Astrocyte (in vitro differentiated cells and primary cell): ENCODE results near the gene TMEM127. TPM values are rescaled to one million over a fixed set of nuclear protein-coding genes. Genes with fewer than 3 reads are reported as not detected.
A peak's percentile ranks its signal among the peaks of the same experiment; 100 is the strongest.

ENCODE experiments used
- DNase-seq: peaks from one replicate; pipeline ENCODE4 v3.0.0-alpha.2; 2010; ENCODE audit warnings: low read depth
- FAIRE-seq: peaks from 2 replicates; lab custom pipeline; 2011; peaks lifted over from hg19 to GRCh38; lab: Jason Lieb, UNC
- H2AFZ ChIP-seq: 2 replicates; pipeline ENCODE4 v1.6.0; 2012; ENCODE audit warnings: low read depth, low read length, inconsistent platforms
- H3K27ac ChIP-seq: 2 replicates; pipeline ENCODE4 v1.5.1; 2011; ENCODE audit warnings: low read depth, low read length, inconsistent platforms
- H3K27me3 ChIP-seq: 2 replicates; pipeline ENCODE4 v1.6.0; 2011; ENCODE audit warnings: low read length, inconsistent platforms; ENCODE audit not compliant: insufficient read depth
- H3K36me3 ChIP-seq: 2 replicates; pipeline ENCODE4 v1.5.1; 2011; ENCODE audit warnings: low read length, inconsistent platforms; ENCODE audit not compliant: insufficient read depth
- H3K4me1 ChIP-seq: 2 replicates; pipeline ENCODE4 v1.5.1; 2011; ENCODE audit warnings: low read length, inconsistent platforms; ENCODE audit not compliant: insufficient read depth
- H3K4me2 ChIP-seq: 2 replicates; pipeline ENCODE4 v1.6.0; 2012; ENCODE audit warnings: low read length, inconsistent platforms
- H3K4me3 ChIP-seq: 2 replicates; pipeline ENCODE4 v1.5.1; 2011; ENCODE audit warnings: low read depth, mild to moderate bottlenecking, low read length, inconsistent platforms; ENCODE audit not compliant: insufficient read depth
- H3K79me2 ChIP-seq: 2 replicates; pipeline ENCODE4 v1.6.0; 2012; ENCODE audit warnings: mild to moderate bottlenecking, low read length, inconsistent platforms; ENCODE audit not compliant: insufficient read depth
- H3K9ac ChIP-seq: 2 replicates; pipeline ENCODE4 v1.6.0; 2012; ENCODE audit warnings: mild to moderate bottlenecking, low read length, inconsistent platforms
- H3K9me3 ChIP-seq: 2 replicates; pipeline ENCODE4 v1.5.1; 2012; ENCODE audit warnings: low read depth, mild to moderate bottlenecking, low read length, inconsistent platforms; ENCODE audit not compliant: insufficient read depth
- H4K20me1 ChIP-seq: 2 replicates; pipeline ENCODE4 v1.6.0; 2012; ENCODE audit warnings: low read length, inconsistent platforms; ENCODE audit not compliant: insufficient read depth
- H3K27ac Mint-ChIP-seq: one replicate; pipeline ENCODE4 v1.8.0; 2021; ENCODE audit warnings: mild to moderate bottlenecking, mixed read lengths; ENCODE audit not compliant: unreplicated experiment
- H3K27me3 Mint-ChIP-seq: one replicate; pipeline ENCODE4 v1.8.0; 2021; ENCODE audit warnings: low read depth, mixed read lengths; ENCODE audit not compliant: unreplicated experiment
- H3K36me3 Mint-ChIP-seq: one replicate; pipeline ENCODE4 v1.8.0; 2021; ENCODE audit warnings: low read depth, mixed read lengths; ENCODE audit not compliant: unreplicated experiment
- H3K4me1 Mint-ChIP-seq: one replicate; pipeline ENCODE4 v1.8.0; 2021; ENCODE audit warnings: low read depth, mixed read lengths; ENCODE audit not compliant: unreplicated experiment
- H3K4me3 Mint-ChIP-seq: one replicate; pipeline ENCODE4 v1.8.0; 2021; ENCODE audit warnings: mild to moderate bottlenecking, moderate library complexity, mixed read lengths; ENCODE audit not compliant: unreplicated experiment
- H3K9me3 Mint-ChIP-seq: one replicate; pipeline ENCODE4 v1.8.0; 2021; ENCODE audit warnings: mild to moderate bottlenecking, mixed read lengths; ENCODE audit not compliant: unreplicated experiment
- CTCF ChIP-seq: IDR thresholded peaks from 2 replicates; pipeline ENCODE4 v1.5.1; 2011; ENCODE audit warnings: low read depth, mild to moderate bottlenecking, inconsistent platforms, low read length, moderate library complexity; ENCODE audit not compliant: insufficient read depth
- EZH2 ChIP-seq: IDR thresholded peaks from 2 replicates; pipeline ENCODE4 v1.6.1; 2012; ENCODE audit warnings: mild to moderate bottlenecking, low read length, inconsistent platforms; ENCODE audit not compliant: insufficient read depth
- total RNA-seq: library from RNA; stranded (reverse); gene quantifications from 2 replicates; pipeline ENCODE4 v1.2.1, GENCODE V29; 2021

Gene TMEM127
- total RNA-seq, 1 donor from 2014 or later: 41.7 TPM

GRCh38 chr2:96204836-96205624, 60.8 kb downstream of the TMEM127 start:
- TF ChIP-seq CTCF (no peak), EZH2 (no peak)
- FAIRE-seq (no peak), DNase-seq (peak; percentile 14)
- H3K36me3 ChIP-seq: no peaks in the 10 kb centered on the region
- H3K27ac Mint-ChIP-seq: no peak overlapping the region
- peak overlapping the region; percentile 61 for H3K4me2 ChIP-seq
- no peak overlapping the region for H2AFZ ChIP-seq
- no peaks in the 10 kb centered on the region for H3K9me3 ChIP-seq
- H3K4me3 ChIP-seq: peak overlapping the region; percentile 4
- H3K4me3 Mint-ChIP-seq: peak overlapping the region; percentile 77
- H3K4me1 Mint-ChIP-seq: peaks cover 39% of the 10 kb centered on the region
- peaks cover 4% of the 10 kb centered on the region for H3K36me3 Mint-ChIP-seq
- H3K27me3 Mint-ChIP-seq: no peaks in the 10 kb centered on the region
- H3K27me3 ChIP-seq: no peaks in the 10 kb centered on the region
- peaks cover 76% of the 10 kb centered on the region for H4K20me1 ChIP-seq
- H3K79me2 ChIP-seq: peaks cover 96% of the 10 kb centered on the region
- H3K27ac ChIP-seq: no peak overlapping the region
- peak overlapping the region; percentile 17 for H3K9ac ChIP-seq
- H3K4me1 ChIP-seq: peaks cover 33% of the 10 kb centered on the region
- H3K9me3 Mint-ChIP-seq: no peaks in the 10 kb centered on the region

- H3K9me3 Mint-ChIP-seq: no peaks in the 10 kb centered on the region
- Histone ChIP-seq H3K27me3 (no peaks in the 10 kb centered on the region), H3K36me3 (no peaks in the 10 kb centered on the region), H3K9ac (no peak overlapping the region), H3K79me2 (peaks cover 99% of the 10 kb centered on the region), H4K20me1 (peaks cover 92% of the 10 kb centered on the region), H3K4me3 (no peak overlapping the region), H3K27ac (no peak overlapping the region), H3K4me1 (peaks cover 24% of the 10 kb centered on the region), H3K9me3 (no peaks in the 10 kb centered on the region), H3K4me2 (no peak overlapping the region), H2AFZ (no peak overlapping the region)
- peaks cover 4% of the 10 kb centered on the region for H3K36me3 Mint-ChIP-seq
- no peaks in the 10 kb centered on the region for H3K27me3 Mint-ChIP-seq
- DNase-seq: no peak
- H3K4me3 Mint-ChIP-seq: no peak overlapping the region
- no peak overlapping the region for H3K27ac Mint-ChIP-seq
- H3K4me1 Mint-ChIP-seq: peaks cover 35% of the 10 kb centered on the region
- FAIRE-seq: no peak
- TF ChIP-seq EZH2 (no peak), CTCF (no peak)
Measured at GRCh38 chr2:96203130-96204028, 62.4 kb downstream of the TMEM127 start.
